NCI-H524 treated with DMSO at 0.1 percent for 48 hours (cell line): ENCODE measurements around the gene POU2F1.

ENCODE experiments used
- DNase-seq: peaks from one replicate; lab custom pipeline; 2025; lab: John Stamatoyannopoulos, UW

POU2F1 gene

GRCh38 chr1:167442142-167442848 is 221.6 kb downstream of the POU2F1 start:
- DNase-seq = no peak

GRCh38 chr1:167442854-167443565 is 222.3 kb downstream of the POU2F1 start:
- DNase-seq = no peak

GRCh38 chr1:167443757-167444156 is 223.1 kb downstream of the POU2F1 start:
- DNase-seq = no peak

- no peak for DNase-seq
Measured at GRCh38 chr1:167446966-167447365, 226.3 kb downstream of the POU2F1 start.

GRCh38 chr1:167447521-167448136 is 226.9 kb downstream of the POU2F1 start:
- DNase-seq = no peak

- DNase-seq = no peak
Measured at GRCh38 chr1:167450843-167451242, 230.2 kb downstream of the POU2F1 start.

GRCh38 chr1:167452483-167452882 is 231.8 kb downstream of the POU2F1 start:
- DNase-seq = no peak

GRCh38 chr1:167453123-167453522 is 232.4 kb downstream of the POU2F1 start:
- DNase-seq = no peak

GRCh38 chr1:167454304-167454893 is 233.7 kb downstream of the POU2F1 start:
- no peak for DNase-seq

GRCh38 chr1:167454894-167455785 is 234.5 kb downstream of the POU2F1 start:
- DNase-seq = no peak

GRCh38 chr1:167455786-167456446 is 235.2 kb downstream of the POU2F1 start:
- DNase-seq = no peak

- no peak for DNase-seq
Measured at GRCh38 chr1:167456524-167456923, 235.8 kb downstream of the POU2F1 start.

- no peak for DNase-seq
Measured at GRCh38 chr1:167456926-167457325, 236.2 kb downstream of the POU2F1 start.

- DNase-seq = no peak
Measured at GRCh38 chr1:167457936-167458584, 237.4 kb downstream of the POU2F1 start.

- no peak for DNase-seq
Measured at GRCh38 chr1:167460836-167461235, 240.2 kb downstream of the POU2F1 start.

GRCh38 chr1:167462341-167462740 is 241.7 kb downstream of the POU2F1 start:
- no peak for DNase-seq

GRCh38 chr1:167463080-167463479 is 242.4 kb downstream of the POU2F1 start:
- DNase-seq = no peak

GRCh38 chr1:167463875-167464575 is 243.3 kb downstream of the POU2F1 start:
- no peak for DNase-seq

GRCh38 chr1:167465018-167465417 is 244.3 kb downstream of the POU2F1 start:
- no peak for DNase-seq

- DNase-seq = no peak
Measured at GRCh38 chr1:167465743-167466142, 245.1 kb downstream of the POU2F1 start.
